Loucy (cell line): ENCODE measurements around the gene USP21.
A peak's percentile ranks its signal among the peaks of the same experiment; 100 is the strongest.

Experiments used
- H2AFZ ChIP-seq: fragments of 200-600 bp; sonication (generic); 2 replicates; pipeline ENCODE4 v1.6.0; 2016; ENCODE audit warnings: antibody characterized with exemption, mild to moderate bottlenecking, low read length, moderate library complexity
- H3F3A ChIP-seq: fragments of 200-600 bp; 2 replicates; pipeline ENCODE4 v1.6.0; 2016; ENCODE audit warnings: antibody characterized with exemption, low read depth, mild to moderate bottlenecking
- H3K27me3 ChIP-seq: fragments of 200-600 bp; sonication (generic); 2 replicates; pipeline ENCODE4 v1.6.1; 2014; ENCODE audit warnings: low read length, mild to moderate bottlenecking; ENCODE audit not compliant: insufficient read depth, poor library complexity, severe bottlenecking
- H3K36me3 ChIP-seq: fragments of 200-600 bp; sonication (generic); 2 replicates; pipeline ENCODE4 v1.6.1; 2016; ENCODE audit warnings: low read length; ENCODE audit not compliant: insufficient read depth
- H3K4me1 ChIP-seq: fragments of 200-600 bp; sonication (generic); 2 replicates; pipeline ENCODE4 v1.5.1; 2014; ENCODE audit warnings: low read length, mild to moderate bottlenecking; ENCODE audit not compliant: insufficient read depth, poor library complexity, severe bottlenecking
- H3K4me2 ChIP-seq: fragments of 200-600 bp; sonication (generic); 2 replicates; pipeline ENCODE4 v1.6.0; 2014; ENCODE audit warnings: antibody characterized with exemption, low read length, low read depth, mild to moderate bottlenecking; ENCODE audit not compliant: poor library complexity, severe bottlenecking
- H3K4me3 ChIP-seq: fragments of 200-600 bp; sonication (generic); 2 replicates; pipeline ENCODE4 v1.5.1; 2014; ENCODE audit warnings: low read length, mild to moderate bottlenecking, mixed read lengths; ENCODE audit not compliant: poor library complexity, severe bottlenecking
- H3K79me2 ChIP-seq: fragments of 200-600 bp; sonication (generic); 2 replicates; pipeline ENCODE4 v1.6.1; 2014; ENCODE audit warnings: low read length; ENCODE audit not compliant: insufficient read depth
- H3K9ac ChIP-seq: fragments of 200-600 bp; sonication (generic); 2 replicates; pipeline ENCODE4 v1.6.0; 2014; ENCODE audit warnings: mild to moderate bottlenecking, low read depth, low read length, moderate library complexity; ENCODE audit not compliant: poor library complexity, severe bottlenecking
- H3K9me2 ChIP-seq: fragments of 200-600 bp; sonication (generic); replicated peaks from 2 replicates; pipeline ENCODE4 v1.6.1; 2016; ENCODE audit warnings: low read depth, low read length, mixed read lengths
- H3K9me3 ChIP-seq: fragments of 200-600 bp; sonication (generic); 2 replicates; pipeline ENCODE4 v1.6.1; 2014; ENCODE audit warnings: mild to moderate bottlenecking, antibody characterized with exemption, low read length, low read depth; ENCODE audit not compliant: insufficient read depth
- H4K20me1 ChIP-seq: fragments of 200-600 bp; sonication (generic); 2 replicates; pipeline ENCODE4 v1.6.0; 2014; ENCODE audit warnings: antibody characterized with exemption, low read length, mild to moderate bottlenecking; ENCODE audit not compliant: insufficient read depth, poor library complexity, severe bottlenecking
- CTCF ChIP-seq: fragments of 200-600 bp; sonication (generic); conservative IDR thresholded peaks from 2 replicates; pipeline ENCODE4 v1.5.1; 2014; ENCODE audit warnings: mild to moderate bottlenecking, antibody characterized with exemption, low read length
- EZH2phosphoT487 ChIP-seq: fragments of 200-600 bp; IDR thresholded peaks from 2 replicates; pipeline ENCODE4 v1.6.1; 2018; ENCODE audit warnings: antibody characterized with exemption, mild to moderate bottlenecking, moderate library complexity, borderline replicate concordance

The USP21 gene

DNA sequence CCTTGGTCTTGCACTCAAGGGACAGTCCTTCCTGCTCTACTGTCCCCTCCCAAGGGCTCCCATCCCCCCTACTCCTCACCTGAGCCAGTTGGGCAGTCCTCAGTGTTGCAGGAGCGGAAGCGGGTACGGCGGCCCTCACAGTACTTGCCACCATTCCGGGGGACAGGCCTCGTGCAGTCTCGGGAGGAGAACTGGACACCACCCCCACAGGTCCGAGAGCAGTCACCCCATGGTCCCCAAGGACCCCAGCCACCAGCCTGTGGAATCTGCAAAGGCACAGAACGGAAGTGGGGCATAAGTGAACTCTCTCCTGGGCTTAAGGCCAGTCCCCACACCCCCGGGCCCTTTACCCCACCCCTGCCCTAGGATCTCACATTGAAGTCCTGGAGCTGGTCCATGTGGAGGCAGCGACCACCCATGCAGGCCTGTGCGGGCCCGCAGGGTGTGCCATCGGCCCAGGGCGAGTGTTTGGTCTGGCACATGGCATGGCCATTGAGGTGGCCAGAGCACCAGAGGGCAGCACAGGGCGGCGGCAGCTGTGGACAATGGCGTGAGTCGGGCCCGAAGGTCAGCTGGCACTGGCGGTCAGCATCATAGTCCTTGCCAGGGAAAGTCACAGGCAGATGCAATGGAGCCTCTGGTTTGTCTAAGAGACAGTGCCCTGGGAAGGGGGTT lies 34.4 kb downstream of the USP21 start:
- H3F3A ChIP-seq, result no peaks in the 10 kb centered on the region
- no peaks in the 10 kb centered on the region for H4K20me1 ChIP-seq
- no peak overlapping the region for H3K4me3 ChIP-seq
- no peaks in the 10 kb centered on the region for H3K36me3 ChIP-seq
- H2AFZ ChIP-seq, result no peak overlapping the region
- no peaks in the 10 kb centered on the region for H3K27me3 ChIP-seq
- no peaks in the 10 kb centered on the region for H3K79me2 ChIP-seq
- H3K9me2 ChIP-seq, result no peaks in the 10 kb centered on the region
- no peak overlapping the region for H3K9ac ChIP-seq
- no peak overlapping the region for H3K4me2 ChIP-seq
- no peaks in the 10 kb centered on the region for H3K4me1 ChIP-seq
- TF ChIP-seq EZH2phosphoT487, result no peak
- no peak for TF ChIP-seq CTCF
- H3K9me3 ChIP-seq, result no peaks in the 10 kb centered on the region

DNA sequence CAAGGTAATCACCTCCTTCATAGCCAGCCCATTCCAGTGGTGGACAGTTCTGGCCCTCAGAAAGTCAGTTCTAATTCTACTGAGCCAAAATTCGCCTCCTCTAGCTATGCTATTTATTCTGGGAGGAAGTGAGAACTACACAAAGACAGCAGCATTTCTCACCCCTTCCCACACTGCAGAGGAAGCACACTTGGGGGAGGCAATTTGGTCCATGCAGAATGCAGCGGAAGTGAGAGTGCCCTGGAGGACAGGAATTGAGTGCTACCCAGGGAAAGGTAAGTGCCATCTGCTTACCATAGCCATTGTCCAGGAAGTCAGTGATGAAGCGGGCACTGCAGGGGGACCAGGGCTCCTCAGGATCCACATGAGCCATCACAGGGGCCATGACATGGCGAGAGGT lies 35.9 kb downstream of the USP21 start:
- peak overlapping the region; percentile 54 for H2AFZ ChIP-seq
- no peaks in the 10 kb centered on the region for H4K20me1 ChIP-seq
- no peaks in the 10 kb centered on the region for H3K9me3 ChIP-seq
- H3K4me3 ChIP-seq, result no peak overlapping the region
- no peaks in the 10 kb centered on the region for H3K9me2 ChIP-seq
- no peaks in the 10 kb centered on the region for H3K79me2 ChIP-seq
- H3K9ac ChIP-seq, result no peak overlapping the region
- TF ChIP-seq CTCF, result no peak
- no peak for TF ChIP-seq EZH2phosphoT487
- no peak overlapping the region for H3K4me2 ChIP-seq
- H3F3A ChIP-seq, result no peaks in the 10 kb centered on the region
- H3K36me3 ChIP-seq, result no peaks in the 10 kb centered on the region
- no peaks in the 10 kb centered on the region for H3K27me3 ChIP-seq
- H3K4me1 ChIP-seq, result peaks cover under 1% of the 10 kb centered on the region

DNA sequence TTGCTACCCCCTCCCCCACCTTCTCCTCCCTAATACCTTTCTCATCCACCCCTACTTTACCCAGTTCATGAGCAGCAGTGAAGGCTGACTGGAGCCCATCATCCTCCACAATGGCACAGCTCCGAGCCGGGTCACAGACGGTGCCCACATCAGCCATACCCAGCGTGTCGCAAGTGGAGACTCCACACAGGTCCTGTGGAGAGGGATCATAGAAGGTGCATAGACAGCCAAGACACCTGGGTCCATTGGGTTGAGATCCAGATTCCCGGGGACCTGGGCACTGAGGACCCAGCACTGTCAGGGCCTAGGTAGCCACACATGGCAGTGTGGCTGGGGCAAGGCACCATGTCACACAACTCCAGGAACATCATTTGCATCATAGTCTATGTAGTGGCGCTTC lies 36.8 kb downstream of the USP21 start:
- TF ChIP-seq CTCF (no peak), EZH2phosphoT487 (no peak)
- no peaks in the 10 kb centered on the region for H3K27me3 ChIP-seq
- peaks cover 7% of the 10 kb centered on the region for H3K4me1 ChIP-seq
- no peak overlapping the region for H3K4me2 ChIP-seq
- H3K9me3 ChIP-seq, result no peaks in the 10 kb centered on the region
- H3K4me3 ChIP-seq, result no peak overlapping the region
- H4K20me1 ChIP-seq, result no peaks in the 10 kb centered on the region
- H3K9ac ChIP-seq, result no peak overlapping the region
- no peaks in the 10 kb centered on the region for H3F3A ChIP-seq
- H2AFZ ChIP-seq, result no peak overlapping the region
- H3K79me2 ChIP-seq, result no peaks in the 10 kb centered on the region
- H3K36me3 ChIP-seq, result no peaks in the 10 kb centered on the region
- H3K9me2 ChIP-seq, result no peaks in the 10 kb centered on the region
